Measurements from ENCODE around the gene ADAMTS5.

The ADAMTS5 gene

DNA sequence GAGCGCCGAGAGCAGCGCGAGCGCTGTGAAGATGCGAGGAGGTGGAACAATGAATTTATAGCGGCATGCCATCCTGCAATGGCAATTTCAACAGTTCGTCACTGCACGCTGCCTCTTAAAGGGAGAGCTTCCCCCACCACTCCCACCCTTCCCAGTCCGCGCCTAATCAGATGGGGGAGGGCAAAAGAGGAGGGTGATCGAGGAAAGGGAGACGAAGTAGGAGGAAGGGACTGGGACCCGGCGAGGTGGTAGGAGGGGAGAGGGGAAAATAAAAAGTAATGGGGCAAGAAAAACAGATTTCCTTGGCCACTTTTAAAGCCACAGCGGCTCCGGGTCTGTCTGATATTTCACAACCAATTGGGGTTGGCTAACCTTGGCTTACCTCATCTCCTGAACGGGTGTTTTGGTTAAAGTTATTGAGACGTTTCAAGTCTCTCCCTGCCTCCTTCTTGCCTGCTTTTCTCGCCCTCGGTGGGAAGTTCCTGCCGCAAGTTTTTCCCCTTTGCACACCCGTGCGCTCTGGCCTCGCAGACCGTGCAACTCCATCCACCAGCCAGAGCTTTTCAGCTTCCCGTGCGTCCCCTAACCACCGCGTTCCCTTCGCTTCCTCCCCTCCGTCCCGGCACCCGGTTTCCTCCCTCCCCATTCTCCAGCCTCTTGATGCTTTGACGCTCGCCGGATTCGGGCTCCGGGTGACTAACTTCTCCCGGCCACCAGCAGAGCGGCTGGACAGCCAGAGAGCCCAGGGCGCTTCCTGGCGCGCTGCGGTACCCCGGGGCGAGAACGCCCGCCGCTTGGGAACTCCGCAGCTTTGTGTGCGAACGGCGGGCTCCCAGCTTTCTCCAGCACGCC, at the start of gene ADAMTS5:
Gene ADAMTS5 (minus strand): TSS at position 27 of the 852 bp plus-strand sequence. CDS start 697 bp downstream, outside the sequence.
- DNase-seq (ENCODE audit: low read depth in 2 of 3, low spot score in 2 of 3) = no peak

DNA sequence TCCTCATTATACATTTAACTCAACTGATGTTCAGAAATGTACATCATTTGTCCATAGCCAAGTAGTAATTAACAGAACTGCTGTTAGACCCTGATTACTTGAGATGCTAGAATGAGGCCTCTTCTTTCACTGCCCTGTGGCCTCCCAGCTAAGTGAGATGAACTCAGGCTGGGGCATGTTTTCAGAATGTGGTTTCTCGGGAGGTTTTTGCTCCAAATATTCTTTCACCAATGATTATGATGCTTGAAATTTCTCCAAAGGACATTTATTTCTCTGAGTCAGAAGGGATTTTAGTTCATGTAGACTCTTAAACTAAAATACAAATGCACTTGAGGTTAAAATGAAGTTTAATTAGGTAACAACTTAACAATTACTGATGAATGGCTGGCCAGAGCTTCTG, 34.6 kb upstream of the ADAMTS5 start:
- DNase-seq (ENCODE audit: low read depth in 2 of 3, low spot score in 2 of 3) = no peak

DNA sequence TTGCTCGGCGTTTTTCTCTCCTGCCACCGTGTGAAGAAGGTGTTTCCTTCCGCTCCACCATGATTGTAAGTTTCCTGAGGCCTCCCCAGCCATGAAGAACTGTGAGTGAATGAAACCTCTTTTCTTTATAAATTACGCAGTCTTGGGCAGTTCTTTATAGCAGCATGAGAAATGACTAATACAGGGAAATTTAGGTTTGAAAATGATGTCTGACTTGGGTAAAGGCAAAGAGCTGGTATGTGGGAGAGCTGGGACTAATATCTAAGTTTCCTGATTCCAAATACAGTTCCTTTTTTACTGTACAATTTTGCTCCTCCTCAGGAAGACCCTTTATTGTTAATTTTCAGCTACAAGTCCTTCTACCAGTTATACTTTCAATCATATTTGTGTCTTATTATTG, 16.7 kb upstream of the ADAMTS5 start:
- DNase-seq (ENCODE audit: low read depth in 2 of 3, low spot score in 2 of 3) = no peak

DNA sequence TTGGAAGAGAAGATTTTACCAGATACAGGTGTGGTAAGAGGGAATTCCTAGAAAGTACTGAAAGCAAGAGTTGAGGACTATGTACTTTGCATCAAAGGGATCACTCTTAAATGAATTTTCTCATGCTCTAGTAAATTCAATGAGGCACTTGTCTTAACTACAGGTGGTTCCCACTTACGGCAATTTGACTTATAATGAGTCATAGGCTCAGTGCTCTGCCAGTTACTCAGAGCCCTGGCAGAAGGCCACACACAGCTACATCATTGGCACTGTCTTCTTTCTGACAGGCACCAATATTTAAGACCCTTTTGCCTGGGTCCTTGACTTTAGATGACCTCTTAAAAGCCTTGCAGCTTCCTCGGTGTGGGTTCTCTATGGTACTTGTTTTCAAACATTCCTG, 15.9 kb upstream of the ADAMTS5 start:
- no peak for DNase-seq (ENCODE audit: low read depth in 2 of 3, low spot score in 2 of 3)

DNA sequence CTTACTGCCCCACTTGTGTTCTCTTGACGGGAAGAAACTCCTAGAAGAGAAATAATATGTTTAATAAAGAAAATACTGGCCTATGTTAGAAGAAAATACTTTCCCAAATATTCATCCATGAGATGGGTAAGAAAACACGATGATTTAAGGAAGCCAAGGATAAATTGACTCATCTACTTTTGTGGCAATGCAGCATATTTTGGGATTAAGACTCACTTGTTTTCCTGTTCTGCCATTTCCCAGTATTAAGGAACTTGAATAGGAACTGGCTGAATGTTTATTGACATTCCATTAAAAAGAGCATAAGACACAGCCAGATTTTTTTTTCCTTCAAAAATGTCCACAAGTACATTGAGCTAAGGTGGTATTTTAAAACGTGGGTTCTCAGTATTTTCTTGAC, 10.9 kb upstream of the ADAMTS5 start:
- no peak for DNase-seq (ENCODE audit: low read depth in 2 of 3, low spot score in 2 of 3)

DNA sequence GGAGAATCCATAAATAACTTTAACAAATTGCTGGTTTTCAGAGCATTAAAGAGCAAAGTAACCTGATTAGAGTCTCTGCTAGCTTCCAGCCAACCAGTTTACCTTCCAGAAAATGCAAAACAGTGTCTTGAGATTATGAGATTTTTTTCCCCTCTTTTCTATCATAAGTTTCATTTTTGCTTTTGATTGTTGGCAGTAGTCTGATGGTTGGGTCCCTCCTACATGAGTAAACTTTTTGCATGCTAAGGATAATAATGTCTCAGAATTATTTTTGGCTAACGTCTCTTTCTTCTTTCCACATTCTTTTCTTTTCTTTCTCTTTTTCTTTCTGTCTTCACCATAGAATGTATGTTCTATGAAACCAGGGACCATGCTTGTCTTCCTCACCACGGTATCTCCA, 6.3 kb upstream of the ADAMTS5 start:
- DNase-seq (ENCODE audit: low read depth in 2 of 3, low spot score in 2 of 3) = no peak

DNA sequence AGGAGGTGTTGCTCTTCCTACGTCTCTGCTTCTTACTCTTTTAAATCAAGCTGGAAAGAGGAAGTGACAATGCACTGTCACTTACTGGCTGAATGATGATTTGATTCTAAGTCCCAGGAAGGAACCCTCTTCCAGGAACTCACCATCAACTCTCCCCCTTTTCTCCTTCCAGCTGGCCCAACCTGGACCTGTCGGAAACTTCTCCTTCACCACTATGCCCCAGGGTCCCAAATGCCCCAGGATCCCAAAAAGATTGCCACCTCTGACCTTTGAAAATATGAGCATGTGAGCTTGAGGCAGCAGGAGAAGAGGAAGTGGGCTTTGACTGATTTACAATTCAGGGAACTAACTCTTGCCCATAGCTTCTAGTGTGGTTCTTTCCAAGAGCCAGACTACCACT, 5.3 kb upstream of the ADAMTS5 start:
- no peak for DNase-seq (ENCODE audit: low read depth in 2 of 3, low spot score in 2 of 3)

DNA sequence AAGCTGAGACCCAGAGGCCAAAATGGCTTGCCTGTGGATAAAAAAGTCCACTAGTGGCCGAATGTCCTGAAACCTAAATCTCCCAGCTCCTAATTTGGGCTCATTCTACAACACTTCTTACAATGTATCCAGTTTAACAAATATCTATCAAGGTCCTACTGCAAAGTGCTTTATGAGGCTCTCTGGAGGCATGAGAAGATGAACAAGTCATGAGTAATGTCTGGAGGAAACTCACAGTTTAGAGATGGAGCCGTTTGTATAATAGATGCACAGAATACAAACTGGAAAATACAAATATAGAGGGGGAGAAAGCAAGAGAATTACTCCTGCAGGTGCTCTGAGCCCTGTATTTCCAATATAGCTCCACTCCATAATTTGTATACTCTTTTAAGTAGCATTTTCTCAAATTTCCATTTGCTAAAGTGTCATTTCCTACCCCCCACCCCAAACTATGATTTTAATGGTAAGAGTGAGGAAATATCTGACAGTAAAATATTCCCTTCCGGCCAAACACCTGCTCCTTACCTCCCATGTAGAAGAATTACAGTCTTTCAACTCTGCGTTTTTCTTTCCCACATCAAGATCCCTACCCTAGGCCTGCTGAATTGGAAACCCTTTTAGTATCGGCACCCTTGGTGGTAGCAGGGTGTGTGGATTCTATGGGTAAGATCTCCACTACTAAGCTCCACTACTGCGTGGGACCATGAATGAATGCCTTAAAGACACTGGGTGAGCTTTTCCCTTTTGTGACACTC, 3.3 kb upstream of the ADAMTS5 start:
- no peak for DNase-seq (ENCODE audit: low read depth in 2 of 3, low spot score in 2 of 3)

DNA sequence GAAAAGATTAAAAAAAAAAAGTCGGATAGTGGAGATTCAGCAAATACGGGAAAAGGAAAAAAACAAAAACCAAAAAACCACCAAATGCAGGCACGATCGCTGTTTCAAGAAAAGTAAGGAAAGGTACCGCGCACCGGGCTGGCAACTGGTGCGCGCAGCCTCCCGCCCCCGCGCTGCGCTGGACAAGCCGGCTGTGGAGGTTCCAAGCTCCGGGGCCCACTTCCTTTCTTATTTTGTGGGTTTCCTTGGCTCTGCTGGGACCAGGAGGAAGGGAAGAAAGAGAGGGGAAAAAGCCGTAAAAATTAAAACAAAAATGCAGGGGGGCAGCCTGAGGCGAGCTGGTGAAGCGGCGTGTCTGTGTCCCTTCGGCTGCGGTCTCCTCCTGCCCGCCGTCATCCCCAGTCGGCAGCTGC, 233 bp downstream of the ADAMTS5 start:
- DNase-seq (ENCODE audit: low read depth in 2 of 3, low spot score in 2 of 3) = no peak

DNA sequence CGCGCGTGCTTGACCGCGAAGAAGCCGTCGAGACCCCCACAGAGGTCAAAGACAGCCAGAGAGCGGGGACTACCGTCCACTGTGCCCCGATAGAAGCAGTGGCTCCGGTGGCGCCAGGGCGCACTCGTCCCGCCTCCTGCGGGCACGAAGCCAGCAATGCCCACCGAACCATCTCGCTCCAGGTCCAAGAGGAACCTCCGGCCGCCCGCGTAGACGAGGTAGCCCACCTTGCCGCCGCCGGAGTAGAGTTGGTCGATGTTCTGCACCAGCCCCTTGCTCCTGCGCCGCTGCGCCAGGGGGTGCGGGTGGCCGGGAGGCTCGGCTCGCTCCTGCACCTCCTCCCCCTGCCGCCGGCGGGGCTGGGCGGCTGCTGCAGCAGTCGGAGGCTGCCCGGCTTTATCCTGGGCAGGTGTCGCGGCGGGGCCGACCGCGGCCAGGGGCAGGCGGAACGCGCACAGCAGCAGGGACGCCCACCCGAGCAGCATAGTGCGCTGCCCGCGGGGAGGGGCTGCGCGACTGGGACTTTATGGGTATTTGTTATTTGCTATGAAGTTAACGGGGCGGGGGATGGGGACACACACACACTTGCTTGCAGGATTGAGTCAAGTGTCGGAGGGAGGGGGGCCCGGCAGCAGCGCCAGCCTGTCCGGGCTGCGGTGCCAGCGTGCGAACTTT, 844 bp downstream of the ADAMTS5 start:
- DNase-seq (ENCODE audit: low read depth in 2 of 3, low spot score in 2 of 3) = no peak

DNA sequence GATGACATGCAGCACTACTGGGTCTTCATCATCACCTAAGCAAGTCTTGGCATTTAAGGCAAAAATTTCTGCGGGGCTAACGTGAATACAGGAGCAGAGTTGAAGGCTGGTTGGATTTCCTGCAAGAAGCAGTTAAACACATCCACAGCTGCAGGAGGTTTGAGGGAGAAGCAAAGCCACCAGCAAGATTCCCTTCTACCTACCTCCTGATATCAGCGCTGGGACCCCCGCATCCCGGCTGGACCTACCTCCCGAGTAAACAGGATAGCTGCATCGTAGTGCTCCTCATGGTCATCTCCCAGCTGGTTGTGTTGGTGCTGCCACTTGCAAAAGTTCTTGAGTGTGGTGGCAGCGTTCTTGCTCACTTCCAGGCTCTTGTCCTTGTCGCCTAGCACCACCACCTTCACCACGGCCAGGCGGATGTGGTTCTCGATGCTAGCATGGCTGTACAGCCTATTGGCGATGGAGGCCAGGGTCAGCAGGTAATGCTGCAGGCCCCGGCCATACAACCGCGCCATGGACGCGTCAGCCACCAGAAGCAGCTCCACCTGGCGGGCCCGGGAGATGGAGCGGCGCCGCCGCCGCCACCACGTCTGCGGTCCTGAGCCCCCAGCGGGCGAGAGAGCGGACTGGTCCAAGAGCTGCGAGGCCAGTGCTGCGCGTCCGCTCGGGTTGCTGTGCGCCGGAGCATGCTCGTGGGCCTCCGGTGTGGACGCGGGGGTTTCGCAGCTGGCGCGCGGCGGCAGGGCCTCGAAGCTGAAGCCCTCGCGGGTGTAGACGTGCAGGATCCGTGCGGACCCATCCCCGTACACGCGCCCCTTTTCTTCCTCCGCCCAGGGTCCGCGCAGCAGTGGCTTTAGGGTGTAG, 1.6 kb downstream of the ADAMTS5 start:
- no peak for DNase-seq (ENCODE audit: low read depth in 2 of 3, low spot score in 2 of 3)

DNA sequence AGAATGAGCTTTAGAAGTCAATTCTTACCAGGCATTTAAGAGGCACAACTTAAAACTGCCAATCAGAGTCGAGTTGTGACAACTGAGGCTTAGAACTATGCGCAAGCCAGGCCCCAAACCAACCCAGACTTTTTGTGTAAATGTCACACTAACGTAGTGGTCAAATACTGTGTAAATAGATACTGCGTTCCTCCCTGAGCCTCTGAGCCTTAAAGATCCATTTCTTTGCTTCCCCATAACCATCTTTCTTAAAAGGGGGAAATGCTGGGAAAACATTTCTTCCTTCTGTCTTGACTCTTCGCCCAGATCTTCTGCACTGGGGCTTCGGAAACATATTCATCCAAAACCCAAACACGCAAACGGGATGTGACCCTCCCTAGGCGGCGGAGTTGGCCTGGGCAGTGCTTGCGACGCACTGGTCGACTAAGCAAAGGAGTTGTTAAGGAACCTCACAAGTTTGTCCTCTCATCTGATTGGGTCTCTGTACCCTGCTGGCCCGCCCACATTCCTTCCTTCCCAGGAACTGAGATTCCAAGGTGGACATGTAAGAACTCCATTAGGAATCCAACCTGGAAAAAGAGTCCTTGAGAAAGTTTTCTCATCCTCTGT, 2.6 kb downstream of the ADAMTS5 start:
- no peak for DNase-seq (ENCODE audit: low read depth in 2 of 3, low spot score in 2 of 3)

DNA sequence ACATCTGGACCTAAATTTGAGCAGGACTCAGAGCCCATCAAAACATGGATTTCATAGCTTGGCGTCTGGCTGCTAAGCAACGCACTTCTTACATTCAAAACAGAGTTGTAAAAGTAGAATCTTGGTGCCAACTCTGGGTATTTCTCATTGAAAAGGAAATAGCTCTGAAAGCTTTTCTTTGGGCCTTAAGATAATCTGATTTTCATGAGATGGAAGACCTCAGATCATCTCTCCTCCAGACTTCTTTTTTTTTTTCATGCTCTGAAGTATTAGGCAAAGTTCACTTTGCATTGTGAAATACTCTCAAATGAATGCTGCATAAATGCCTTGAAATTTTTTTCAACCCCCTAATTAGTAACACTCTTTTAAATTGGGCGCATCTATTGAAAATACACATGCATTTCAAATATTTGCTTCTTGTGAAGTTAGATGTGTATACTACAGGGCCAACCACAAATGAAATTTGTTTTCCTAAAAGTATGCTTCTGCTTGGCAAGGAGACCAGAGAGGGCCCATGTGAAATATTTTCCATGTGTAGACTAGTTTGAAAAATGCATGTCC, 4.2 kb downstream of the ADAMTS5 start:
- no peak for DNase-seq (ENCODE audit: low read depth in 2 of 3, low spot score in 2 of 3)

DNA sequence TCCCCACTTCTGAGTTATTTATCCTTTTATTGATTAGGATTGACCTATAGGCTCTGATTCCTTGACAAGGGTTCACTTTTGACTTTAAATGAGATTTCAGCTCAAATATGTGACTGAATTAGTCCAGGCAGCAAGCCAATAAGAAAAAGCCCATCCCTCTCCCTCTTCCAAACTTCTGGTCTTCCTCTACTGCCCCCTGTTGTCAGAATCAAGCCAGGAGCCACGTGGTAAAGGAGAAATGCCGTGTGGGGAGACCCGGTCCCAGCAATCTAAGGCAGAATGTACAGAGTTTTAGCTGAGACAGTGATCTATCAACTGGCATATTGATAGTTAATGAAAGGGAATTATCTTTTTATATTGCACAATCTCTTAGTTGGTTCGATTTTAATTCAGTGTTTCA, 5.2 kb downstream of the ADAMTS5 start:
- no peak for DNase-seq (ENCODE audit: low read depth in 2 of 3, low spot score in 2 of 3)

DNA sequence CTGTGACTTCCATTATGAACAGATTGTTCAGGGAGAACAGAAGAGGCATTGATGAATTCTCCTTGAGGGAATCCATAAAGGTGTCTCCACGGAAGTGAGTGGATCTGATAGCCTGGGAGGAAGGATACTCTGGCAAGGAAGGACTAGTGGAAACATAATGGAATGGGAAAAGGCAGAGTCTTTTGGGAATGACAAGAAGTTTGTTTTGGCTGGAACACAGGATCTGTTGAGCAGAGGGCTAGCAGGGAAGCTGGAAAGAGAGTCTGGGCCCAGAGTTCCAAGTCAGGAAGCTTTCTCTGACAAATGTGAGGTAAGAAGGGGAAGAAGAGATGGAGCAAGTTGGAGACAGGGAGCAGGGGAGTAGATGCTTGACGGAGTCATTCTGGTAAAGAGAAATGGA, 8.1 kb downstream of the ADAMTS5 start:
- no peak for DNase-seq (ENCODE audit: low read depth in 2 of 3, low spot score in 2 of 3)

DNA sequence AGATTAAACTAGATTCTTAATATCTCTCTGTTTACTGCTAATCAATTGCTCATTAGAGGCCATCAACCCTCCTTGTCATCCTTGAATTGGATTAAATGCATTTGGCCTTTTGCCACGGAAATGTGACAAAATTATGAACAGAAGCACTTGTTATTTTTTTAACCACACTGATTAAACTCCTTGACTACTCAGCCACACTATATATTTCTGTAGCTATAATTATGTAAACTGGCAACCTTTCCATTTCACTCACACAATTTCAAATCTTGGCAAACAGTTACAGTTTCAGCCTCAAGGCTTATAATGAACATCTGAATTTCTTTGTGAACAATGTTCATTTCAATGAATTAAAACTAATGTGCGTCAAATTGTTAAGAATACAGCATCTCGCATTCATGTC, 10.1 kb downstream of the ADAMTS5 start:
- no peak for DNase-seq (ENCODE audit: low read depth in 2 of 3, low spot score in 2 of 3)

DNA sequence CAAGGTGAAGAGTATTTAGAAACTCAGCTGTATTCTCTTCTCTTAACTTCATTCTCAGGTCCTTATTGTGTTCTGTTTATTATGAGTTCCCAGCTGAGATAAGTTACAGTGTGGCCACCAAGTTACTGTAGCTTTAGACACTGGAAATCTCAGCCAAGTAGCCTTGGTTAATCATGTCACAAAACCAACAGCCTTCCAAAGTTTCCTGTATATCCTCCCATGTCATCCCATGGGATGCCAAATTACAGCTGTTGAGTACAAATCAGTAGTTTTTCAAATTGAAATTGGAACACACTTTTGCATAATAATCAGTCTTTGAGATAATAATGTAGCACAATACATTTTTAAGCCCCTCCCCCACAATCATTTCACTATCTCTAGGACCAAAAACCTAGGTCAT, 10.7 kb downstream of the ADAMTS5 start:
- DNase-seq (ENCODE audit: low read depth in 2 of 3, low spot score in 2 of 3) = no peak

DNA sequence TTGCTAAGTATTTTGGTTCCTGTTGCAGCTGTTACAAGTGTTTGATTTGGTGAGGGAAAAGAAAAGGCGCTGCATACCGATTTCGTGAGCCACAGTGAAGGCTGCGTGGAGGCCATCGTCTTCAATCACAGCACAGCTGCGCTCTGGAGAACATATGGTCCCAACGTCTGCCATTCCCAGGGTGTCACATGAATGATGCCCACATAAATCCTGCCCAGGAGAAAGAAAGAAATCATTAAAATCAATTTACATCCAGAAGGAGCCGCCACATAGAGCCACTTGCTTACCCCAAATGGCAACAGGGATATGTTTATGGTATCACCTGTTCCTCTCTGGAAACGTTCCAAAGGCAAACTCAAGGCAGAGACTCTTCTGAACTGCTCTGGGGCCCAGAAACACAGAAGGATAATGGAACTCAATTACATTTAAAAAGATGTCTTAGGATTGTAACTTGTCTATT, 12.2 kb downstream of the ADAMTS5 start:
- no peak for DNase-seq (ENCODE audit: low read depth in 2 of 3, low spot score in 2 of 3)

DNA sequence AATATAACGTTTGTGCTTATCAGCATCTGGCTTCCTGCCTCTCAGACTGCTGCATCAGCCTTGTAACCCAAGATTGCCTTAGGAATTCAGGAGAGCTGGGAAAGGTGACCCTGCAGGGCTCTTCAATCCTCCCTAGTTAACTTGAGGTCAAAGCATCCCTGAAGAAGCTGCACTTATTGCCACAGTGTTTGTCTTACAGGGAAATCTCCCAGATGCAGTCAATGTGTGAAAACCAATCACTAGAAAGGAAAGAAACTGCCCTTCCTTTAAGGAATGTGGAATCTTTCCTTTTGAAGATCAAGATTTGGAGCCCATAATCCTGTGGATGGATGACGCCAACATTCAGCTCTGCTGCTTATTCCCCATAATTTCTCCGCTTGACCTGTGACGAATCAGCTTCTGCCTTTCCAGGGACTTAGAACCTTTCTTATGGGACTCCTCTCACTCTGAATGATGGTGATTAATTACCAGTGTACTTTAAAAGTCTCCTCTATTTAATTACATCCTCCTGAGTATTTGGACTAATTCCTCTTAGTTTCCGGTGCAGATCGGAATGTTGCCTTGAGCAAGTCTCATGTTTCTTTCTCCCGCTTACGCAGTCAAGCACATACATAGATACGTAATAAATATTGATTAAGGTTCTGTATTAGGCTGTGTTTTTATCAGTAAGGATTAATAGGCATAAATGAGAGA, 14.4 kb downstream of the ADAMTS5 start:
- no peak for DNase-seq (ENCODE audit: low read depth in 2 of 3, low spot score in 2 of 3)

DNA sequence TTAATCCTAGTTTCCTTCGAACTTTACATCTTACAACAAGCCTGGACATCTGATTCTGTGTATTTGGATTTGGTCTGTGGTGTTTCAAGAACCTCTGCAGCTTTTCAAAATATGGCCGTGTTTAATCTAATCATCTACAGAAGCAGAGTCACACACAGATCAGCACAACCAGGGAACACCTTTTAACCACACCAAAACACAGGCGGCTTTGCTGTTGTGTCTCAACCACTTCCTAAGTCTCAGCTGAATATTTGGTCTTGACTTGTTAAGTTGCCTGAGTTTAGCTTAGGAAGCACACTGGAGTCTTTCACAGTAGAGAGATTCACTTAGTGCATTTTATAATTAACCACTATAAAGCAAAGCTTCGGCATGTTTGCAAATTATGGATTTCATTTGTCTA, 17.1 kb downstream of the ADAMTS5 start:
- no peak for DNase-seq (ENCODE audit: low read depth in 2 of 3, low spot score in 2 of 3)

All from activated CD8-positive, alpha-beta memory T cell treated with anti-CD3 and anti-CD28 coated beads for 48 hours (primary cell).